HUES64 (cell line): ENCODE data around the gene CDC42BPG.

Experiments
- H3K27ac ChIP-seq: 2 replicates; pipeline ENCODE4 v1.7.0; 2013; ENCODE audit warnings: low read depth, low read length, inconsistent platforms
- H3K27me3 ChIP-seq: 2 replicates; pipeline ENCODE4 v1.6.1; 2013; ENCODE audit warnings: mild to moderate bottlenecking, low read length; ENCODE audit not compliant: insufficient read depth
- H3K36me3 ChIP-seq: 2 replicates; pipeline ENCODE4 v1.6.1; 2013; ENCODE audit warnings: mild to moderate bottlenecking, low read length; ENCODE audit not compliant: insufficient read depth
- H3K4me1 ChIP-seq: 2 replicates; pipeline ENCODE4 v1.6.1; 2013; ENCODE audit warnings: mild to moderate bottlenecking, low read length, moderate library complexity; ENCODE audit not compliant: insufficient read depth
- H3K4me3 ChIP-seq: 2 replicates; pipeline ENCODE4 v1.5.1; 2013; ENCODE audit warnings: mild to moderate bottlenecking, low read length, moderate library complexity
- H3K9ac ChIP-seq: 2 replicates; pipeline ENCODE4 v1.6.1; 2013; ENCODE audit warnings: mild to moderate bottlenecking, low read depth, low read length
- H3K9me3 ChIP-seq: 2 replicates; pipeline ENCODE4 v1.6.1; 2013; ENCODE audit warnings: low read depth, low read length; ENCODE audit not compliant: insufficient read depth
- WGBS: fragments of 150-250, 120-280 bp; methylation state at CpG from one replicate; pipeline ENCODE4 v1.1.7; 2013; ENCODE audit warnings: missing lambda C conversion rate; 5-methylcytosine and 5-hydroxymethylcytosine counted together

The CDC42BPG gene

DNA sequence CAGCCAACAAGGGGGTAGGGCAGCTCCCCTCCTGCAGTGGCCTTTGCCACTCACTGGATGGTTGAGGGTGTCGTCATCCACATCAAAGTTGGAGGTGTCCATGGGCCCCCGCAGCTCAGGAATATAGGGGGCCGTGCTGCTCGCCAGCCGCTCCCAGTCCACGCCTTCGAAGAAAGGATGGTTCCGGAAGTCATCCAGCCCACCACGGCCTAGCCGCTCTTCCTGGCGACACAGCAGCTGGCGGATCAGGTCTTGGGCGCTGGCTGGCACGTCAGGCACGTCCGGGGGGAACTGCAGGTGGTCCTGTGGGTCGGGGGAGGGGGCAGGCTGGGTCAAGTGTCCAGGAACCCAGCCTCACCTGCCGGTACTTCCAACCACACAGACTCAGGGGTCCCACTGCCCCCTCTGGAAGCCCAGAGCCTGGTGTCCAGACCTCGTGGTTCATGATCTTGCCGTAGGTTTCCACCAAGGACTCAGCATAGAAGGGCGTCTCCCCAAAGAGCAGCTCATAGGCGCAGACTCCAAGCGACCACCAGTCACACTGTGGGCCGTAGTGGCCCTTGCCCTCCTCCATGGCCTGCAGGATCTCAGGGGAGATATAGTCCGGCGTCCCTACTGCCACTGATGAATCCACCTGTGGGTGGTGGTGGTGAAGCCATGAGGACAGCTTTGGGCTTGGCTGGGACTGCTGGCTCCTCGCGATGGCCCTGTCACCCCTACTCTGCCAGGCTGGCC, 5.7 kb downstream of the CDC42BPG start:
- Histone ChIP-seq H3K4me3 (no peak overlapping the region), H3K36me3 (peaks cover 22% of the 10 kb centered on the region), H3K9me3 (no peaks in the 10 kb centered on the region), H3K27ac (no peak overlapping the region), H3K9ac (no peak overlapping the region), H3K4me1 (peaks cover 10% of the 10 kb centered on the region; the same call in 1 of the 2 replicates), H3K27me3 (no peaks in the 10 kb centered on the region)
- WGBS, result 95% methylated on average over 28 of the region's 28 CpGs

- no peaks in the 10 kb centered on the region for H3K27me3 ChIP-seq
- no peak overlapping the region for H3K9ac ChIP-seq
- no peaks in the 10 kb centered on the region for H3K9me3 ChIP-seq
- H3K4me1 ChIP-seq, result peaks cover 10% of the 10 kb centered on the region; the same call in 1 of the 2 replicates
- H3K27ac ChIP-seq, result no peak overlapping the region
- no peak overlapping the region for H3K4me3 ChIP-seq
- WGBS, result 94% methylated on average over 10 of the region's 10 CpGs
- peaks cover 28% of the 10 kb centered on the region for H3K36me3 ChIP-seq
These were observed 6.5 kb downstream of the CDC42BPG start for GRCh38 chr11:64837887-64838351.

- Histone ChIP-seq H3K9ac (no peak overlapping the region), H3K4me1 (no peaks in the 10 kb centered on the region), H3K36me3 (peaks cover 28% of the 10 kb centered on the region), H3K4me3 (no peak overlapping the region), H3K9me3 (no peaks in the 10 kb centered on the region), H3K27me3 (no peaks in the 10 kb centered on the region), H3K27ac (no peak overlapping the region)
- WGBS, result 91% methylated on average over 14 of the region's 16 CpGs
These were observed 7.9 kb downstream of the CDC42BPG start for GRCh38 chr11:64836448-64837072.

- no peaks in the 10 kb centered on the region for H3K27me3 ChIP-seq
- H3K9ac ChIP-seq, result no peak overlapping the region
- no peak overlapping the region for H3K4me3 ChIP-seq
- H3K36me3 ChIP-seq, result peaks cover 28% of the 10 kb centered on the region
- H3K9me3 ChIP-seq, result no peaks in the 10 kb centered on the region
- 92% methylated on average over 17 of the region's 17 CpGs for WGBS
- H3K4me1 ChIP-seq, result no peaks in the 10 kb centered on the region
- no peak overlapping the region for H3K27ac ChIP-seq
These were observed 8.6 kb downstream of the CDC42BPG start for GRCh38 chr11:64835616-64836447.

DNA sequence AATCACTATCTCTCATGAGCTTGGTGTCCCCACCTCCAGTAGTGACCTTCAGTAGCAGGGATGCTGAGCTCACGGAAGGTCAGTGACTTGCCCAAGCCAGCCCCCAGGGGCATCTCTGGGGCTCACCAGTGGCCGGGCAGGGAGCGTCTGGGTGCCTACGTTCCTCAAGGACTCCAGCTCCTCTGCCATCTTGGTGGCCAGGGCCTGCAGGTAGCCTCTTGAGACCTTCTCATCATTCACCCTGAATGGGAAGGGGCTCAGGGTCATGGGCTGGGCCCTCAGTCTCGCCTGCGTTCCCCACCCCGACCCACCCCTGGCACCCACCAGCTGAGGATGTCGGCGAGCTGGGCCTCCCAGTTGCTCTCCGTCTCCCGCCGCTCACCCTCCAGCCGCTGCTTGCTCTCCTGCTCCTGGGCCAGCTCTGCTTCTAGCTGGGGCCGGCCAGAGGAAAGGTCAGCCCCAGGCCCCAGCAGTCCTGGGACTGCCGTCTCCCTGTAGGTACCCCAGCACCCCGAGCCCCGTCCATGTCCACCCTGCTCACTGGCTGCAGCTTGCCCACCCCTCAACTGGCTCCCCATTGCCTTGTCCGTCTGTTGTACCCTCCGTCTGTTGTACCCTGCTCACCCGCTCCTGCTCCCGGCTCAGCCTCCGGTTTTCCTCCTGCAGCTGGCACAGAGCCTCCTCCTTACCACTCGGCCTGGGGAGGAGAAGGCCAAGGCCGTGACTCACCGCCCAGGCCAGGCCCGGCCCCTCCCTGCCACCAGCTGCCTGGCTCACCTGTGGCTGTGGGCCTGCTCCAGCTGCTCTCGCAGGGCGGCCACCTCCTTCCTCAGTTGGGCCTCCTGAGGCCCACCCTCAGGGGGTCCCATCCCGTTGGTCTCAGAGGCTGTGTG, 9.5 kb downstream of the CDC42BPG start:
- no peak overlapping the region for H3K27ac ChIP-seq
- H3K4me1 ChIP-seq, result no peaks in the 10 kb centered on the region
- peaks cover 24% of the 10 kb centered on the region for H3K36me3 ChIP-seq
- H3K9me3 ChIP-seq, result no peaks in the 10 kb centered on the region
- H3K4me3 ChIP-seq, result no peak overlapping the region
- H3K9ac ChIP-seq, result no peak overlapping the region
- WGBS, result 90% methylated on average over 29 of the region's 29 CpGs
- H3K27me3 ChIP-seq, result no peaks in the 10 kb centered on the region

DNA sequence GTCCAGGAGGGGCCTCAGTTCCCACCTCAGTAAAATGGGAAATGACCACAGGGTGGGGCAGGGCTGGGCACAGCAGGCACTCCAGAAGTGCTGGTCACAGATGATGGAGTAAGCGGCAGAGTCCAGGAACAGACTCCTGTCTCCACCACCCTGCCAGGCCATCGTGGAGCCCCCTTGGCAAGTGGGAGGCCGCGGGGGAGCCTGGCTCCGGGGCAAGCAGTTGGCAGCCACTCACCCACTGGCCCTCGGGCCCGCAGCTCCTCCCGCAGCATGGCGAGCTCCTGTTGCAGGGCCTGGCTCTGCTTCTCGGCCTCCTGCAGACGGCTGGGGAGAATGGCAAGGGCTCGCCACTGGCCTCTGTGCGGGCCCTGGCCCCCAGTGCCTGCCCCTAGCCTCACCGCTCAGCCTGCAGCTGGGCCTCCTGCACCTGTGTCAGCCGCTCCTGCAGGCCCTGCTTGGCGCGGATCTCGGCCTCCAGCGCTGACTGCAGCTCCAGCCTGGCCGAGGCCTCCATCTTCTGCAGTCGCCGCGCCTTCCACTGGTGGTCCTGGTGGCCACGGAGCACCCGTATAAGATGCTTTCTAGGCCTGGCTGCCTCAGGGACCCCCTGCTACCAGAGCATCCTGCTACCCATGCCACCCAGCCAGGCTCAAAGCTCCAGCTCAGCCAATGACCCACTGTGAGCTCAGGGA, 10.3 kb downstream of the CDC42BPG start:
- Histone ChIP-seq H3K36me3 (peaks cover 22% of the 10 kb centered on the region), H3K27ac (no peak overlapping the region), H3K4me1 (no peaks in the 10 kb centered on the region), H3K9me3 (no peaks in the 10 kb centered on the region), H3K4me3 (no peak overlapping the region), H3K9ac (no peak overlapping the region), H3K27me3 (no peaks in the 10 kb centered on the region)
- WGBS, result 94% methylated on average over 25 of the region's 25 CpGs

- WGBS, result 96% methylated on average over 10 of the region's 10 CpGs
- H3K4me1 ChIP-seq, result no peaks in the 10 kb centered on the region
- H3K27ac ChIP-seq, result no peak overlapping the region
- H3K9me3 ChIP-seq, result no peaks in the 10 kb centered on the region
- peaks cover 21% of the 10 kb centered on the region for H3K36me3 ChIP-seq
- no peak overlapping the region for H3K4me3 ChIP-seq
- no peak overlapping the region for H3K9ac ChIP-seq
- H3K27me3 ChIP-seq, result no peaks in the 10 kb centered on the region
These were observed 10.9 kb downstream of the CDC42BPG start for GRCh38 chr11:64833509-64833908.

DNA sequence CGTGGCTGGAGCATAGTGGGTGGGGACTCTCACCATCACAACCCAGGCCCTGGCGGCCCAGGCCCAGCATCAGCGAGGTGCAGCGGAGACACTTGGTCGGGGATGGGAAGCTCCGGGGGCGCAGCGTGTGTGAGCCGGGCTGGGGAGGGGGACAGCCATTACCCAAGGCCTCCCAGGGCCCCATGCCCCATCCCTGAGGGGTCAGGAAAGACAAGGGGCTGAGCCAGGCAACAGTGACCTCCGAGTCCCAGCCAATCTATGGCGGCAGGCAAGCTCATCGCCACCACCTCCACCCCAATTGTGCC, 11.3 kb downstream of the CDC42BPG start:
- no peaks in the 10 kb centered on the region for H3K9me3 ChIP-seq
- H3K9ac ChIP-seq, result no peak overlapping the region
- H3K27ac ChIP-seq, result no peak overlapping the region
- H3K4me3 ChIP-seq, result no peak overlapping the region
- H3K27me3 ChIP-seq, result no peaks in the 10 kb centered on the region
- WGBS, result 96% methylated on average over 12 of the region's 12 CpGs
- no peaks in the 10 kb centered on the region for H3K4me1 ChIP-seq
- H3K36me3 ChIP-seq, result peaks cover 19% of the 10 kb centered on the region

DNA sequence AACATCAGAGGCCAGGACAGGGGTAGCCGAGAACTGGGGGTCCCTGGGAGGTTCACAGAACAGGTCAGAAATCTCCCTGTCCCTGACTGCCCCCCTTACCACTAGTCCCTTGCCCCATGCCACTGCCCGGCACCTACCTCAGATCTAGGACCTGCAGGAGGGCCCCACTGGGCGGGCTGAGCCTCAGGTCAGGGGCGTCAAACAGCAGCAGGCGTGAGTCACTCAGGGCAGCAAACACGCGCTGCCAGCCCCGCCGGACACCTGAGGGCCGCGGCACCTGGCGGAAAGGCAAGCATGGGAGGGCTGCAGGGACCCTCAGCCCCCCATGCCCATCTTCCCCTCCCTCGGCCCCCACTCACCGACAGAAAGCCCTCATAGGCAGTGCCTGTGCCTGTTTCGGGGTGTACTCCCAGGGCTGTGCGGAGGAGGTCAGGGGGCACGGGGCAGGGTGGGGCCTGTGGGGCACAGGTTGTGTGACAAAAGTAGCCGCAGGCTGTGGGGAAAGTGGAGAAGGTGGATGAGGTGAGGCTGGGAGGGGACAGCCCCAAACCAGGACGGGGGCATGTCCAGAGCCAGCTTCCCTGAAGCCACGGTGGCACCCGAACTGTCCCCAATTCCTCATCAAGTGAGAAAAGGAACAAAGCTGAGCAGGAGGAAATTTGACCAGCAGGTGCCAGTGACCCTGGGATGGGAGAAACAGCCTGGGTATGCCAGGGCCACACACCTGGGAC, 11.8 kb downstream of the CDC42BPG start:
- no peaks in the 10 kb centered on the region for H3K4me1 ChIP-seq
- H3K9ac ChIP-seq, result no peak overlapping the region
- 96% methylated on average over 21 of the region's 21 CpGs for WGBS
- no peak overlapping the region for H3K27ac ChIP-seq
- H3K36me3 ChIP-seq, result peaks cover 17% of the 10 kb centered on the region
- no peak overlapping the region for H3K4me3 ChIP-seq
- no peaks in the 10 kb centered on the region for H3K9me3 ChIP-seq
- no peaks in the 10 kb centered on the region for H3K27me3 ChIP-seq

- no peaks in the 10 kb centered on the region for H3K9me3 ChIP-seq
- 95% methylated on average over 24 of the region's 24 CpGs for WGBS
- no peak overlapping the region for H3K9ac ChIP-seq
- H3K27me3 ChIP-seq, result no peaks in the 10 kb centered on the region
- H3K36me3 ChIP-seq, result peaks cover 16% of the 10 kb centered on the region
- H3K27ac ChIP-seq, result no peak overlapping the region
- H3K4me3 ChIP-seq, result no peak overlapping the region
- H3K4me1 ChIP-seq, result no peaks in the 10 kb centered on the region
These were observed 13.0 kb downstream of the CDC42BPG start for GRCh38 chr11:64831411-64831891.
